Nephron progenitor cell (in vitro differentiated cells): ENCODE data around the gene CTNNA2.

Source experiments
- DNase-seq: peaks from one replicate; pipeline ENCODE4 v3.0.0; 2021
- H3K27ac Mint-ChIP-seq: 2 replicates; pipeline ENCODE4 v1.8.0; 2021; ENCODE audit warnings: mild to moderate bottlenecking, moderate library complexity, mixed read lengths
- H3K27me3 Mint-ChIP-seq: 2 replicates; pipeline ENCODE4 v1.8.0; 2021; ENCODE audit warnings: mild to moderate bottlenecking, low read depth, mixed read lengths; ENCODE audit not compliant: poor library complexity
- H3K36me3 Mint-ChIP-seq: 2 replicates; pipeline ENCODE4 v1.8.0; 2021; ENCODE audit warnings: low read depth, mixed read lengths
- H3K4me1 Mint-ChIP-seq: 2 replicates; pipeline ENCODE4 v1.8.0; 2021; ENCODE audit warnings: mixed read lengths
- H3K4me3 Mint-ChIP-seq: 2 replicates; pipeline ENCODE4 v1.8.0; 2021; ENCODE audit warnings: mild to moderate bottlenecking, moderate library complexity, mixed read lengths
- H3K9me3 Mint-ChIP-seq: 2 replicates; pipeline ENCODE4 v1.8.0; 2021; ENCODE audit warnings: mild to moderate bottlenecking, moderate library complexity, mixed read lengths
- CTCF ChIP-seq: fragments of 200-600 bp; sonication (generic); IDR thresholded peaks from 2 replicates; pipeline ENCODE4 v1.5.0; 2021; ENCODE audit warnings: antibody characterized with exemption

CTNNA2 gene

GRCh38 chr2:79573895-79574674 lies 61.2 kb downstream of the CTNNA2 start:
- no peaks in the 10 kb centered on the region for H3K36me3 Mint-ChIP-seq
- H3K27me3 Mint-ChIP-seq = no peaks in the 10 kb centered on the region
- H3K27ac Mint-ChIP-seq = no peak overlapping the region
- no peak for DNase-seq
- no peaks in the 10 kb centered on the region for H3K9me3 Mint-ChIP-seq
- no peak for TF ChIP-seq CTCF
- H3K4me1 Mint-ChIP-seq = peaks cover 19% of the 10 kb centered on the region
- no peak overlapping the region for H3K4me3 Mint-ChIP-seq

GRCh38 chr2:79576451-79576850 lies 63.6 kb downstream of the CTNNA2 start:
- DNase-seq = no peak
- Mint-ChIP-seq H3K36me3 (no peaks in the 10 kb centered on the region), H3K27ac (no peak overlapping the region), H3K4me1 (peaks cover 19% of the 10 kb centered on the region), H3K9me3 (no peaks in the 10 kb centered on the region), H3K4me3 (no peak overlapping the region), H3K27me3 (no peaks in the 10 kb centered on the region)
- no peak for TF ChIP-seq CTCF

GRCh38 chr2:79578952-79579351 lies 66.1 kb downstream of the CTNNA2 start:
- H3K4me1 Mint-ChIP-seq = peaks cover 18% of the 10 kb centered on the region

GRCh38 chr2:79580175-79580574 lies 67.3 kb downstream of the CTNNA2 start:
- H3K27me3 Mint-ChIP-seq = no peaks in the 10 kb centered on the region
- H3K36me3 Mint-ChIP-seq = no peaks in the 10 kb centered on the region
- H3K4me1 Mint-ChIP-seq = peaks cover 20% of the 10 kb centered on the region
- no peak overlapping the region for H3K27ac Mint-ChIP-seq
- H3K4me3 Mint-ChIP-seq = no peak overlapping the region
- TF ChIP-seq CTCF = no peak
- DNase-seq = no peak
- H3K9me3 Mint-ChIP-seq = no peaks in the 10 kb centered on the region

More at GRCh38 chr2:79578952-79579351, 66.1 kb downstream of the CTNNA2 start:
- Mint-ChIP-seq H3K27me3 (no peaks in the 10 kb centered on the region), H3K36me3 (no peaks in the 10 kb centered on the region), H3K27ac (no peak overlapping the region), H3K4me3 (no peak overlapping the region), H3K9me3 (no peaks in the 10 kb centered on the region)
- no peak for DNase-seq
- no peak for TF ChIP-seq CTCF

- Mint-ChIP-seq H3K36me3 (no peaks in the 10 kb centered on the region), H3K4me1 (peaks cover 54% of the 10 kb centered on the region), H3K4me3 (no peak overlapping the region), H3K27me3 (no peaks in the 10 kb centered on the region), H3K9me3 (no peaks in the 10 kb centered on the region), H3K27ac (peak overlapping the region; percentile 96)
- TF ChIP-seq CTCF = no peak
- DNase-seq = peak; percentile 25
Measured at GRCh38 chr2:79585701-79586433, 73.0 kb downstream of the CTNNA2 start.
